Smooth muscle cell (in vitro differentiated cells): ENCODE measurements around the gene ZNF862. TPM values are rescaled to one million over a fixed set of nuclear protein-coding genes. Genes with fewer than 3 reads are reported as not detected.

Experiments
- DNase-seq: peaks from one replicate; lab custom pipeline; 2025; ENCODE audit not compliant: unreplicated experiment; lab: John Stamatoyannopoulos, UW
- H2AFZ ChIP-seq: fragments of 200-600 bp; sonication (generic); 2 replicates; pipeline ENCODE4 v1.6.0; 2016; ENCODE audit warnings: antibody characterized with exemption, low read depth, mild to moderate bottlenecking
- H3F3A ChIP-seq: fragments of 200-600 bp; sonication (generic); 2 replicates; pipeline ENCODE4 v1.6.0; 2017; ENCODE audit warnings: antibody characterized with exemption, low read depth
- H3K27ac ChIP-seq: fragments of 200-600 bp; sonication (generic); 2 replicates; pipeline ENCODE4 v1.5.1; 2016; ENCODE audit warnings: low read depth, mild to moderate bottlenecking
- H3K27me3 ChIP-seq: fragments of 200-600 bp; sonication (generic); 2 replicates; pipeline ENCODE4 v1.6.1; 2016; ENCODE audit warnings: low read depth, mild to moderate bottlenecking
- H3K36me3 ChIP-seq: fragments of 200-600 bp; sonication (generic); 2 replicates; pipeline ENCODE4 v1.5.1; 2016; ENCODE audit warnings: low read depth
- H3K4me1 ChIP-seq: fragments of 200-600 bp; sonication (generic); 2 replicates; pipeline ENCODE4 v1.5.1; 2016; ENCODE audit warnings: low read depth
- H3K4me2 ChIP-seq: fragments of 200-600 bp; sonication (generic); 2 replicates; pipeline ENCODE4 v1.6.0; 2016; ENCODE audit warnings: mild to moderate bottlenecking
- H3K4me3 ChIP-seq: fragments of 200-600 bp; sonication (generic); 2 replicates; pipeline ENCODE4 v1.5.1; 2016; ENCODE audit warnings: mild to moderate bottlenecking
- H3K79me2 ChIP-seq: fragments of 200-600 bp; sonication (generic); 2 replicates; pipeline ENCODE4 v1.6.0; 2016; ENCODE audit warnings: low read depth, mild to moderate bottlenecking
- H3K9ac ChIP-seq: fragments of 200-600 bp; sonication (generic); 2 replicates; pipeline ENCODE4 v1.6.0; 2016; ENCODE audit warnings: low read depth
- H3K9me3 ChIP-seq: fragments of 200-600 bp; sonication (generic); replicated peaks from 2 replicates; pipeline ENCODE4 v1.5.1; 2016; ENCODE audit warnings: low read depth
- H4K20me1 ChIP-seq: fragments of 200-600 bp; sonication (generic); 2 replicates; pipeline ENCODE4 v1.6.0; 2016; ENCODE audit warnings: low read depth
- WGBS: methylation state at CpG from one replicate; pipeline ENCODE4 v1.1.7; 2016; ENCODE audit warnings: low lambda C conversion rate; 5-methylcytosine and 5-hydroxymethylcytosine counted together
- polyA plus RNA-seq: library from polyadenylated mRNA; unstranded; fragments of >200 nt; fragmentation: Nextera tagmentation; extraction: Ambion mirVana; gene quantifications from 2 replicates; pipeline ENCODE4 v1.2.1, GENCODE V29; 2016
- total RNA-seq: library from RNA; depleted of rRNA; stranded (reverse); fragments of >200 nt; gene quantifications from 2 replicates; pipeline ENCODE4 v1.2.3, GENCODE V29; 2014
- TF ChIP-seq, protein P1 (sequence below): fragments of 200-600 bp; sonication (generic); IDR thresholded peaks from 2 replicates; pipeline ENCODE4 v1.5.1; 2017; ENCODE audit warnings: borderline replicate concordance, mild to moderate bottlenecking, antibody characterized with exemption; ENCODE audit not compliant: insufficient read depth, poor library complexity, severe bottlenecking

ZNF862 gene
- total and polyA plus RNA-seq, 2 experiments from 2014 or later: 5.4 to 10.2 TPM

DNA sequence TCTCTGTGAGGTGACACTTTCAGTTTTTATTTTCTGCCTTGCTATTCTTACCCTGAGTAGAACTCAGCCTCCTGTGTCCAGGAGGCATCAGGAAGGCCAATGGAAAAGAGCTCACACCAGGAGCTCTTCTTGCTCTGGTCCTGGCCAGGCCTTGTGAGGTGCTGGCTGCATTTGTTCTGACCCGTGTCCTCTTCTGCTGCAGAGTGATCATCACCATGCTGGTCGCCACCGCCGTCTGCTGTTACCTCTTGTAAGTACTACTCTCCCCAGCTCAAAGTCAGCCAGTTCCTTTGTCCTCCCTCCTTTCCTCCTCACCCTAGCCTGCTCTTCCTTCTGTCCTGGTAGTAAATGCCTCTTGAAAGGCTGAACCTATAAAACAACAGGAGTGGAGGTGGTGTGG lies 37.2 kb downstream of the ZNF862 start:
- WGBS: 90% methylated on average over 4 of the region's 4 CpGs
- no peak overlapping the region for H3K4me2 ChIP-seq
- H3K9me3 ChIP-seq: no peaks in the 10 kb centered on the region
- H2AFZ ChIP-seq: no peak overlapping the region
- peaks cover 8% of the 10 kb centered on the region for H3K27me3 ChIP-seq
- no peak overlapping the region for H3K9ac ChIP-seq
- no peaks in the 10 kb centered on the region for H3K36me3 ChIP-seq
- peaks cover 5% of the 10 kb centered on the region for H3K4me1 ChIP-seq
- no peak for DNase-seq
- no peaks in the 10 kb centered on the region for H4K20me1 ChIP-seq
- no peaks in the 10 kb centered on the region for H3F3A ChIP-seq
- no peak overlapping the region for H3K27ac ChIP-seq
- TF ChIP-seq, protein P1, sequence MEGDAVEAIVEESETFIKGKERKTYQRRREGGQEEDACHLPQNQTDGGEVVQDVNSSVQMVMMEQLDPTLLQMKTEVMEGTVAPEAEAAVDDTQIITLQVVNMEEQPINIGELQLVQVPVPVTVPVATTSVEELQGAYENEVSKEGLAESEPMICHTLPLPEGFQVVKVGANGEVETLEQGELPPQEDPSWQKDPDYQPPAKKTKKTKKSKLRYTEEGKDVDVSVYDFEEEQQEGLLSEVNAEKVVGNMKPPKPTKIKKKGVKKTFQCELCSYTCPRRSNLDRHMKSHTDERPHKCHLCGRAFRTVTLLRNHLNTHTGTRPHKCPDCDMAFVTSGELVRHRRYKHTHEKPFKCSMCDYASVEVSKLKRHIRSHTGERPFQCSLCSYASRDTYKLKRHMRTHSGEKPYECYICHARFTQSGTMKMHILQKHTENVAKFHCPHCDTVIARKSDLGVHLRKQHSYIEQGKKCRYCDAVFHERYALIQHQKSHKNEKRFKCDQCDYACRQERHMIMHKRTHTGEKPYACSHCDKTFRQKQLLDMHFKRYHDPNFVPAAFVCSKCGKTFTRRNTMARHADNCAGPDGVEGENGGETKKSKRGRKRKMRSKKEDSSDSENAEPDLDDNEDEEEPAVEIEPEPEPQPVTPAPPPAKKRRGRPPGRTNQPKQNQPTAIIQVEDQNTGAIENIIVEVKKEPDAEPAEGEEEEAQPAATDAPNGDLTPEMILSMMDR: no peak
- H3K4me3 ChIP-seq: no peak overlapping the region
- no peaks in the 10 kb centered on the region for H3K79me2 ChIP-seq

DNA sequence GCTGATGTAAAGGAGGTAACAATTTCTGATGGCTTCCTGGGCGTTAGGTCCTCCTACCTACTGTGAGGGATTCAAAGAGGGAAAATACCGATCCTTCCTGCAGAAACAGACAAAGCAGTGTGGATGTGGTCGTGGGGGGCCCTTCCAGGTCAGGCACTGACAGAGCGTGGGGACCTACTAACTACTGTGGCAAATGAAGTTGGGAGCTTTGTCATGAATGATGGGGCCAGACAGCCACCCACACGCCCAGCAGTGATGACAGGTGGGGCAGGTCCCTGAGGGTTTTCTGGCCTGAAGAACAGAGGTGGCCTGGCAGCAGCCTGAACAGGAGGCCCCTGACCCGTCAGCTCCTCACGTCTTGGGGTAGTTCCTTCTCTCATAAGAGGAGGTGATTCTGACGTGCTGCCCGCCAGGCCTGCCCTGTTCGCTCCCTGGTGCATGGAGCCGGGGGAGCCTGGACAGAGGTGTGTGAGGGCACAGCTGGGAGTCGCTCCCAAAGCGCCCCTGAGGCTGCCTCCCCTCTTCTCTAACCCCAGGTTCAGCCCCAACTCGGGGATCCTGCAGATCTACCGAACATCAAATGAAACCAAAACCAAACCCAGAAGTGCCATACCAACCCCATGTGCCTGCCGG lies 39.8 kb downstream of the ZNF862 start:
- Histone ChIP-seq H2AFZ (no peak overlapping the region), H3K79me2 (no peaks in the 10 kb centered on the region), H3F3A (no peaks in the 10 kb centered on the region), H3K36me3 (no peaks in the 10 kb centered on the region), H3K9ac (no peak overlapping the region), H3K4me1 (peaks cover under 1% of the 10 kb centered on the region), H3K4me2 (no peak overlapping the region), H4K20me1 (no peaks in the 10 kb centered on the region), H3K9me3 (no peaks in the 10 kb centered on the region), H3K4me3 (no peak overlapping the region), H3K27me3 (peaks cover 8% of the 10 kb centered on the region), H3K27ac (no peak overlapping the region)
- 85% methylated on average over 14 of the region's 16 CpGs for WGBS
- no peak for DNase-seq
- TF ChIP-seq, protein P1: no peak

DNA sequence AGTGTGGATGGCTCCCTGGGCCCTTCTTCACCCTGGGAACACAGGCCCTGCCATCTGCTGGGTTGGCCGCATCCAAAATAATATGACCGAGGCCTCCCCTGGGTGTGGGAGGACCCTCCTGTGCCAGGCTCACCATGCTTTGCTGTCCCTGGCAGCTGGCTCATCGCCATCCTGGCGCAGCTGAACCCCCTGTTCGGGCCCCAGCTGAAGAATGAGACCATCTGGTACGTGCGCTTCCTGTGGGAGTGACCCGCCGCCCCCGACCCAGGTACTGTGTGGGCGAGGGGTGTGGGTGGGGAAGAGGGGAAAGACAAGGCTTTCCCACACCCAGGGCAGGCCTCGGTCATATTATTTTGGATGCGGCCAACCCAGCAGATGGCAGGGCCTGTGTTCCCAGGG lies 40.3 kb downstream of the ZNF862 start:
- no peaks in the 10 kb centered on the region for H3F3A ChIP-seq
- DNase-seq: no peak
- no peak overlapping the region for H3K9ac ChIP-seq
- no peak overlapping the region for H3K27ac ChIP-seq
- no peaks in the 10 kb centered on the region for H3K4me1 ChIP-seq
- TF ChIP-seq, protein P1: no peak
- no peak overlapping the region for H3K4me2 ChIP-seq
- H2AFZ ChIP-seq: no peak overlapping the region
- peaks cover 8% of the 10 kb centered on the region for H3K27me3 ChIP-seq
- H3K4me3 ChIP-seq: no peak overlapping the region
- no peaks in the 10 kb centered on the region for H3K36me3 ChIP-seq
- WGBS: 94% methylated on average over 11 of the region's 13 CpGs
- H4K20me1 ChIP-seq: no peaks in the 10 kb centered on the region
- H3K9me3 ChIP-seq: no peaks in the 10 kb centered on the region
- H3K79me2 ChIP-seq: no peaks in the 10 kb centered on the region

DNA sequence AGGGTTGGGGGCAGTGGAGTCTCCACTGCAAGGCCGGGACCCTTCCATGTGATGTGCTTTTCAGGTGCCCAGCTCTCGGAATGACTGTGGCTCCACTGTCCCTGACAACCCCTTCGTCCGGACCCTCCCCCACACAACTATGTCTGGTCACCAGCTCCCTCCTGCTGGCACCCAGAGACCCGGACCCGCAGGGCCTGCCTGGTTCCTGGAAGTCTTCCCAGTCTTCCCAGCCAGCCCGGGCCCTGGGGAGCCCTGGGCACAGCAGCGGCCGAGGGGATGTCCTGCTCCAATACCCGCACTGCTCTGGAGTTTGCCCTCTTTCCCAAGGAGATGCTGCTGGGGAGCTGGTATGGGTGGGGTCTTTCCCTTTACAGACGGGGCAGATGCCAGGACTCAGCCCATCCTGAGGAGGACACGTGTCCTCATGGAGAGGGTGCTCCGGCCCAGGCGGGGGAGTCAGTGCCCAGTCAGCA lies 41.1 kb downstream of the ZNF862 start:
- Histone ChIP-seq H3K9ac (no peak overlapping the region), H3F3A (no peaks in the 10 kb centered on the region), H3K79me2 (no peaks in the 10 kb centered on the region), H3K36me3 (no peaks in the 10 kb centered on the region), H3K4me2 (no peak overlapping the region), H3K4me3 (no peak overlapping the region), H2AFZ (no peak overlapping the region), H3K27ac (no peak overlapping the region), H4K20me1 (no peaks in the 10 kb centered on the region), H3K27me3 (peaks cover 8% of the 10 kb centered on the region), H3K4me1 (no peaks in the 10 kb centered on the region), H3K9me3 (no peaks in the 10 kb centered on the region)
- WGBS: 92% methylated on average over 14 of the region's 14 CpGs
- TF ChIP-seq, protein P1: no peak
- DNase-seq: no peak
